ENCODE data around the gene NATD1.

The NATD1 gene

DNA sequence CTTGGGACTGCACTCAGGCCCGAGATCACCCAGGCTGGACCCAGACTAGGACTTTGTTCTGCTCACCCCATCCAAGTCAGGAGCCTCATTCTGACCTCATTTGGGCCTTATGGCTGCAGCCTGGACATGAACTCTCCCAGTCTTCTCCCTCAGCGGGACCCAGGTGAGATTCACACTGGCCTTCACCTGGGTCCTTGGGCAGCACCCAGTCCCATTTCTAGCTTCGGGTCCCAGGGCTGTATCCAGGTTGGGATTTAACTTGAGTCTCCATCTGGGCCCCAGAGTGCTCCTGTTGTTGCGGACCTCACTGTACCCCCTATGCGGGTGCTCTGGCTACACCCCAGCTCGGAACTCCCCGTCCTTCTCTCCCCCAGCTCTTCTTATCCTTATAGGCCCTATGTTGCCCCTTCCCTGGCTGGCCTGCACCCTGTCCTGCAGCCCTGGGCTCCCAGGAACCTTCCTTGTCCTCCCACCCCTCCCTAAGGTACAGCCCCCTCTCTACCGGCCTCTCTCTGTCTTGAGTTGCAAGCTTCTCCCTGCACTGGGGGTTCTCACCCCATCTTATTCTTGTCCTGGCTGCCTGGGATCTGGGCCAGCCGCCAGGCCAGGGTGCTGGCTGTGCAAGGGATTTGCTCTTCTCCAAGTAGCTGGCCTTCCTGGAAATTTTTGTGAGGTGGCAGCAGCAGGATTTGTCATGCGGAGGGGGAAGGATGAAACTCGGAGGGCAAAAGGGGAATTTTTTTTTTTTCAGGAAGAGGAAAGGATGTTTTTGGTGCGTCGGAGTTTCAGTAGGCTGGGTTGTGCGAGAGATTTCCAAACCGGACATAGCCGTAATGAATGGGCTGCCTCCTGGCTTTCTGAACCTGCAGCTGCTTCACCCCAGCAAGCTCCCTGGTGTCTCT, 32.2 kb upstream of the NATD1 start:
- in situ Hi-C loops (cut with MboI; ENCODE audit: low sequenced_read_pairs) = loop anchor here (10.0 kb wide), 1 partner anchor 169 kb away; no protein-coding TSS in a partner anchor
- H3K27me3 ChIP-seq (ENCODE audit: low read depth) = no peaks in the 10 kb centered on the region
- peak in 1 of 2 experiments; percentile 38 for DNase-seq (ENCODE audit: low spot score in 2 of 2)
- H3K4me1 ChIP-seq = peaks cover 10% of the 10 kb centered on the region
- H3K4me3 ChIP-seq = peak overlapping the region; percentile 79
- no peaks in the 10 kb centered on the region for H3K9me3 ChIP-seq
- H3K36me3 ChIP-seq (replicated peaks) = peaks cover 10% of the 10 kb centered on the region

DNA sequence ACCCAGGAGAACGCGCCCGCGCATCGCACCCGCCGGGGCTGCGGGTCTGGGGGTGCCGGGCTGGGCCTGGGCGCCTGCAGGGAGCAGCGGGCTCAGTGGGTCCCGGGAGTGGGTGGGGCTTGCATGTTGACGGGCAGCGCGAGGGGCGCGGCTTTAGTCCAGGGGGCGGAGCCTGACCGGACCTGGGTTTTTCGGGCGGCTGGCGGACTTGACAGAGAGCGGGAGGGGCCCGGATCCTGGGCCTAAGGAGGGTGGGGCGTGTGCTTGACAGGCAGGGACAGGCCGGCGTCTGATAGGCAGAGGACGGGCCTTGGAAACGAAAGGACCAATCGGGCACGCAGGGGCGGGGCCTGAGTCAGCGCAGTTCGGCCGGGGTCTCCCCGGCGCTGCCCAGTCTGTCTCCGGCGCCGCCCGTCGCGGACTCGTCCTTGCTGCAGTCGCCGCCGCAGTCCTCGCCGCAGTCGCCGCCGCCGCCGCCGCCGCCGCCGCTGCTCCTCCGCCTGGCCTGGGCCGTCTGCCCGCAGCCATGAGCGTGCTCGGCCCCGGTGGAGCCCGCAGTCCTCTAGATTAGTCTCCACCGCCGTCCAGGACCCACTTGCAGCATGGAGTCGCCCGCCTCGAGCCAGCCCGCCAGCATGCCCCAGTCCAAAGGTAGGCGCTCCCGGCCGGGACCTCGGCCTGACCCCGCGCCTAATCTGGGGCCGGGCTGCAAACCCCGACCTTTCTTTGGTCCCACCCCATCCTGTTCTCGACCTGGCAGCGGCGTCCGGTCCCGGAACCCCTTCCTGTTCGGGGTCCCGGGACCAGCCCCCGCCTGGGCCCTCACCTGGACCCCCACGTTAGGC, 31.3 kb upstream of the NATD1 start, which contains the start of gene MAP2K3:
TSS of gene MAP2K3 (plus strand) at position 393 of the 845 bp plus-strand sequence. CDS start at position 603, 210 bp downstream.
- H3K4me1 ChIP-seq = peaks cover 10% of the 10 kb centered on the region
- no peaks in the 10 kb centered on the region for H3K9me3 ChIP-seq
- H3K4me3 ChIP-seq = peak within 1 kb of the TSS; percentile 79
- DNase-seq (ENCODE audit: low spot score in 2 of 2) = peak; percentile 99
- no peaks in the 10 kb centered on the region for H3K27me3 ChIP-seq (ENCODE audit: low read depth)
- in situ Hi-C loops (cut with MboI; ENCODE audit: low sequenced_read_pairs) = loop anchor here (5.0 to 10.0 kb wide), 2 partner anchors 170 to 228 kb away; no protein-coding TSS in a partner anchor
- H3K36me3 ChIP-seq (replicated peaks) = peaks cover 10% of the 10 kb centered on the region

DNA sequence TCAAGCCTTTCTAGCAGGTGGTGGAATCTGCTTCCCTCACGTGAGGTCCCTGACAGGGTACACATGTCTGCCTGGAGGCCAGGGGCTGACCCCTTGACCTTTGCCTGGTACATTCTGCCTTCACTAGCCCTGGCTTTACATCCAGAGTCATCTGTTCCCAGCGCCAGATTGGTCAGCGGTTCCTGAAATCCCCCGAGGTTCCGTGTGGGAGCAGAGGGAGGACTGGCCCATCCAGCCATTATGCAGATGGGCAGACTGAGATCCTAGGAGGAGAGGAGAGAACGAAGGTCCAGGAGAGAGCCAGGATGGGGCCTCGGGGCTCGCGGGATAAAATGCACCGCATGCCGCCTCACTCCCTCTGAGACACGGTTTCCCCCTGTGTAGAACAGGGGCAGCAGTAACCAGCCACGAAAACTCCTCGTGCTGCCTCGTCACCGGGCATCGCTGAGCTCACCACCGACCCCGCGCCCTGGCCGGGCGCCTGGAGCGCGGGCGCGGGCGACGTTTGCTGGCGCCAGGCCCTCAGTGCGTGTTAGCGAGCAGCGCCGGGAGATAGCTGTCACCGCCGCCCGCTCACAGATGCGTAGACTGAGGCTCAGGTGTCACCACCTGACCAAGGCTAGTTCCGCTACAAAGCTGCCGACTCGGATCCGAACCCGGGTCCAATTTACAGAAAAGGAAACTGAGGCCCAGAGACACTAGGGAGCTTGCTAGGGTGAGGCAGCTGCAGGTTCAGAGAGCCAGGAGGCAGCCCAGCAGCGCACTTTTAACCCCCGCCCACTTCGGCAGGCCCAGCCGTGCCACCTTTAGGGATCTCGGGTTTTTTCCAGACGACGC, 30.5 kb upstream of the NATD1 start:
- in situ Hi-C loops (cut with MboI; ENCODE audit: low sequenced_read_pairs) = loop anchor here (5.0 to 10.0 kb wide), 2 partner anchors 171 to 229 kb away; no protein-coding TSS in a partner anchor
- DNase-seq (ENCODE audit: low spot score in 2 of 2) = no peak
- Histone ChIP-seq H3K27me3 (ENCODE audit: low read depth) (no peaks in the 10 kb centered on the region), H3K9me3 (no peaks in the 10 kb centered on the region), H3K4me1 (peaks cover 10% of the 10 kb centered on the region), H3K4me3 (peak overlapping the region; percentile 32), H3K36me3 (replicated peaks) (peaks cover 10% of the 10 kb centered on the region)

DNA sequence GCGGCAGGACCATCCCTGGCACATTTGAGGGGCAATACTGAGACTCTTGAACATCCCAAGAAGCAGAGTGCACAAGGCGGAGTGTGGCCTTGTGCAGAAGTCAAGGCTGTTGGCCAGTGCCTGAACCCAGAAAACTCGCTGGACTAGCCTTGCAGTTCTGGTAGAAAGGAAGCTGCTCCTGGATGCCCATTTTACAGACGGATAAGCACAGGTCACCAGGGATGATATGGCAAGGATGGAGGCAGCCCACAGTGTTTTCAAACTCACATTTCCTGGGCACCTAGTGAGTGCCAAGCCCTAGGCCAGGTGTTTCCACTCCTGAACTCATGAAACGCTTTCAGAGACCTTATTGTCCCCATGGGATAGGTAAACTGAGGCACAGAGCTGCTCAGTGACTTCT, 29.6 kb upstream of the NATD1 start:
- no peak for DNase-seq (ENCODE audit: low spot score in 2 of 2)
- H3K9me3 ChIP-seq = no peaks in the 10 kb centered on the region
- no peak overlapping the region for H3K4me3 ChIP-seq
- peaks cover 10% of the 10 kb centered on the region for H3K36me3 ChIP-seq (replicated peaks)
- H3K27me3 ChIP-seq (ENCODE audit: low read depth) = no peaks in the 10 kb centered on the region
- in situ Hi-C loops (cut with MboI; ENCODE audit: low sequenced_read_pairs) = loop anchor here (5.0 to 10.0 kb wide), 2 partner anchors 172 to 229 kb away; no protein-coding TSS in a partner anchor
- peaks cover 10% of the 10 kb centered on the region for H3K4me1 ChIP-seq

DNA sequence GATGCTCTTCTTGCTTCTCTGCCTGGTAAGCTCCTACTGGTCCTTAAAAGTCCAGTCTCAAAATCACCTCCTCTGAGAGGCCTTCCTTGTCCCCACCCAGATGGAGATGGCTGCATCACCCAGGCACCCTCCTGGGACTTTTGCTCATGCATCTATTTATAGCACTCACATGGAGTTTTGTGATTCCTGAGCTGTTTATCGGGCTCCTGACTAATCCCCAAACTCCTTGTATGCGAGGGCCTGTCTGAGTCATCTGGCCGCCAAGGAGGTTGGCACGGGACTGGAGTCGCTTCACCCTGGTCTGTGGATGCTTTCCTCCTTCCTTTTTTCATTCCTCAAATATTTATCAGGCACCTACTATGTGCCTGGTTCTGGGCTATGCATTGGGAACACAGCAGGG, 29.0 kb upstream of the NATD1 start:
- peaks cover 7% of the 10 kb centered on the region for H3K36me3 ChIP-seq (replicated peaks)
- no peaks in the 10 kb centered on the region for H3K9me3 ChIP-seq
- in situ Hi-C loops (cut with MboI; ENCODE audit: low sequenced_read_pairs) = loop anchor here (5.0 to 10.0 kb wide), 2 partner anchors 173 to 230 kb away; no protein-coding TSS in a partner anchor
- peaks cover 10% of the 10 kb centered on the region for H3K4me1 ChIP-seq
- no peaks in the 10 kb centered on the region for H3K27me3 ChIP-seq (ENCODE audit: low read depth)
- DNase-seq (ENCODE audit: low spot score in 2 of 2) = no peak
- no peak overlapping the region for H3K4me3 ChIP-seq

DNA sequence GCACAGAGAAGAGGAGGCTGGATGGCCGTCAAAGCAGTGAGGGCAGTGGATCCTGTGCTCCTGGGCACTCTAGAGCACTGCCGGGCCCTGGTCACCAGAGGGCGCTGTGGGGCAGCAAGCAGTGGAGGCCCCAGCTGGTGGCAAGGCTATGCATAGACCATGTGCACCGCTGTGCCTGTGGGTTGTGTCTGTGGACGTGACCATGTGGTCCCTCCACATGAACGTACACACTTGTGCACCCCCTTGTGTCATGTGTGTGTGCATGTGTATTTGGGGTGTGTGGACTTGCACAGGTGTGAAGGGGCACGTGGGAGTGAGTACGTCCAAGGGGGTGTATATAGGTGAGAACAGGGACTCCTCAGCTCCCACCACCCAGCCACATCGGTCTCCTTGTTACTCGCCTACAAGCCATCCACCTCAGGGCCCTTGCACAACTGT, 26.9 kb upstream of the NATD1 start:
- Histone ChIP-seq H3K9me3 (no peaks in the 10 kb centered on the region), H3K4me1 (peaks cover 12% of the 10 kb centered on the region), H3K4me3 (no peak overlapping the region), H3K27me3 (ENCODE audit: low read depth) (no peaks in the 10 kb centered on the region), H3K36me3 (replicated peaks) (no peaks in the 10 kb centered on the region; the same call in 1 of the 2 replicates)
- in situ Hi-C loops (cut with MboI; ENCODE audit: low sequenced_read_pairs) = loop anchor here (5.0 to 10.0 kb wide), 2 partner anchors 175 to 232 kb away; no protein-coding TSS in a partner anchor
- peak; percentile 72 to 92 for DNase-seq (ENCODE audit: low spot score in 2 of 2)

DNA sequence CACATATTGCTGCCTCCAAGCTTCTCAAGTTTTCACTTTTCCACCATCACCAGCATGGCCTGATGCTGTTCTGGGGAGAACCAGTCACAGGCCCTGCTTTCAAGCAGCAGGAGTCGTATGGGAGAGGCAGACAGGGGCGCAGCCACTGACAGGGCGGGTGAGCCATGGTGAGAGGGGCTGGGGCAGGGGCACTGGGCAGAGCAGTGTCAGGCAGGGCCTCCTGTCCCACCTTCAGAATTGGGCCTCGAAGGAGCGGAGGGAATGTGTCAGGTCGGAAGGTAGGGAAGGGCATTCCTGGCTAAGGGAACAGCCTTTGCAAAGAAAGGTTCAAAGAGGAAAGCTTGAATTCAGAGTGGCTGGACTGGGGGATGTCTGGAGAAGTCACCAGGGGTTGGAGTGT, 26.4 kb upstream of the NATD1 start:
- H3K9me3 ChIP-seq = no peaks in the 10 kb centered on the region
- DNase-seq (ENCODE audit: low spot score in 2 of 2) = no peak
- no peaks in the 10 kb centered on the region for H3K36me3 ChIP-seq (replicated peaks)
- peaks cover 14% of the 10 kb centered on the region for H3K4me1 ChIP-seq
- H3K4me3 ChIP-seq = no peak overlapping the region
- H3K27me3 ChIP-seq (ENCODE audit: low read depth) = no peaks in the 10 kb centered on the region
- in situ Hi-C loops (cut with MboI; ENCODE audit: low sequenced_read_pairs) = no loop called here

DNA sequence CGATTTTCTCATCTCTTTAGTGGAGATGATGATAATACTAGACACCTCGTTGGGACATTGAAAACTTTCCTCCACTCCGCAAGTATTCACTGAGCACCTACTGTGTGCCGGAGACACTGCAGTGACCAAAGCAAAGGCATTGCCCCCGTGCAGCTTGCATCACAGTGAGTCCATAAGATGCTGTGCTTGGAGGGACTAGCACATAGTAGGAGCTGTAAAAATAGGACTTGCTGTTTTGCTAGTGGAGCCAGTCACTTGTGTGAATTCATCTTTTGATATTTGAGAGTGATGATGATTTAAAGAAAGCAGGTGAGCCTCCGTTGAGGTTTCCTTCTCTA, 26.0 kb upstream of the NATD1 start:
- in situ Hi-C loops (cut with MboI; ENCODE audit: low sequenced_read_pairs) = no loop called here
- peaks cover 13% of the 10 kb centered on the region for H3K4me1 ChIP-seq
- H3K27me3 ChIP-seq (ENCODE audit: low read depth) = no peaks in the 10 kb centered on the region

DNA sequence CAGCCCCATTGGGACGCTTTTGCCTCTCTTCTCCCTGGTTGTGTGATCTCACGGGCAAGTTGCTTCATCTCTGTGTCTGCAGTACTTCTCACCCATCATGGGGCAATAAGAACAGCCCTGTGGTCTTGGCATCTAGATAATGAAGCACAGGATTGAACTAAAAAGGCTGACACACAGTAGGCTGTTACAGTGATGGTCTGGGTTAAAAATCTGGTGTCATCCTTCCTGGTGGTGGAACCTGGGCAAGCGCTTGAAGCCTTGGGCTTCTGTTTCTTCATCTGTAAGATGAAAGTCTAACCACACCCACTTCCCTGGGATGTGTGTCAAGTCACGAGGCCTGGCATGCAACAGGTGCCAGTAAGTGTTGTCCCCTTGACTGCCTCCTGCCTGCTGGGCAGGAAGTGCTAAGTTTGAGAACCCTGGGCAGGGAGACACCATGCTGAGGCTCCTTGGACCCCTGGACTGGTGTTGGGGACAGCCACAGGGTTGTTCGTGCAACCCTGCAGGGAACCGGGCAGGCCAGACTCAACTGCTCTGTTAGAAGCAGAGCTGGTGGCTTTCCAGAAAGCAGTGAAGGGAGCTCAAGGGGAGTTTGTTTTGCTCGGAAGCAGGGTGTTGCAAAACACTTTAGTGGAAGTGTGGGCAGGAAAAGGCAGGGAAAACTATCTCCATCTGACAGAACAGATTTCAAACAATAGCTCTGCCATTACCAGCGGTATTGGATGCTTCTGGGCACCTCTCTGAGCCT, 25.4 kb upstream of the NATD1 start:
- no peak for DNase-seq (ENCODE audit: low spot score in 2 of 2)
- peaks cover 9% of the 10 kb centered on the region for H3K4me1 ChIP-seq
- H3K36me3 ChIP-seq (replicated peaks) = no peaks in the 10 kb centered on the region
- in situ Hi-C loops (cut with MboI; ENCODE audit: low sequenced_read_pairs) = no loop called here
- no peaks in the 10 kb centered on the region for H3K27me3 ChIP-seq (ENCODE audit: low read depth)
- H3K9me3 ChIP-seq = no peaks in the 10 kb centered on the region
- H3K4me3 ChIP-seq = no peak overlapping the region

More for the DNA sequence above, 26.0 kb upstream of the NATD1 start:
- Histone ChIP-seq H3K9me3 (no peaks in the 10 kb centered on the region), H3K36me3 (replicated peaks) (no peaks in the 10 kb centered on the region), H3K4me3 (no peak overlapping the region)
- DNase-seq (ENCODE audit: low spot score in 2 of 2) = no peak

DNA sequence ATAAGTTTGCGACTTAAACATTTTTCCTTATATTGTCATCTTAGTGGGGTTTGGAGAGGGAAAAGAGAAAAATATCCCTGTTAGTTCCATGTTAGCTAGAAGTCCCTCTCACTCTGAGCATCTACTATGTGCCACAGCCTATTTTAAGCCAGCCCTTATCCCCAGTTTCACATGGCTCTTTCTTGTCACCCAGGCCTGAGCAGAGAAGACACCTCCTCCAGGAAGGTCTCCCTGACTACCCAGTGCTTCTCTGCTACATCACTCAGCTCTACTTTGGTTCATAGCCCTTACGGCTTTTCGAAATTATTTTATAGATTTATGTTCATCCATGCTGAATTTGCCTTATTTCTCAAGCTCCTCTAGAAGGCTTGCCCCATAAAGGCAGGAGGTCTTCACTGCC, 24.1 kb upstream of the NATD1 start:
- no peaks in the 10 kb centered on the region for H3K36me3 ChIP-seq (replicated peaks)
- no peaks in the 10 kb centered on the region for H3K9me3 ChIP-seq
- in situ Hi-C loops (cut with MboI; ENCODE audit: low sequenced_read_pairs) = no loop called here
- DNase-seq (ENCODE audit: low spot score in 2 of 2) = no peak
- peaks cover 9% of the 10 kb centered on the region for H3K4me1 ChIP-seq
- no peak overlapping the region for H3K4me3 ChIP-seq
- no peaks in the 10 kb centered on the region for H3K27me3 ChIP-seq (ENCODE audit: low read depth)

DNA sequence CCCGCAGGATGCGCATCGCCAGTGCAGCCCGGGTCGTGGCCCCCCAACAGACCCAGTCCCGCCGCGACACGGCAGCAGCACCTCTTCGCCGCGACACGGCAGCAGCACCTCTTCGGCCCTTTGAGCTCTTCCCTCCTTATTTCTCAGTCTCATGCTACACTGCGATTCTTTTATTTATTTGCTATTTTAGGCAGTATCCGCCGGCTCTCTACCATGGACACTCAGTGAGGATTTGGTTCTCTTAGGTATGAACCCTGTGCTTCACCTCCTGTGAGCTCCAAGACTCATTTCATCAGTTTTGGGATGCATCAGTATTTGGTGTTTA, 23.0 kb upstream of the NATD1 start:
- no peaks in the 10 kb centered on the region for H3K36me3 ChIP-seq (replicated peaks)
- DNase-seq (ENCODE audit: low spot score in 2 of 2) = no peak
- H3K4me3 ChIP-seq = no peak overlapping the region
- H3K4me1 ChIP-seq = peaks cover 9% of the 10 kb centered on the region
- no peaks in the 10 kb centered on the region for H3K27me3 ChIP-seq (ENCODE audit: low read depth)
- H3K9me3 ChIP-seq = no peaks in the 10 kb centered on the region
- in situ Hi-C loops (cut with MboI; ENCODE audit: low sequenced_read_pairs) = no loop called here

DNA sequence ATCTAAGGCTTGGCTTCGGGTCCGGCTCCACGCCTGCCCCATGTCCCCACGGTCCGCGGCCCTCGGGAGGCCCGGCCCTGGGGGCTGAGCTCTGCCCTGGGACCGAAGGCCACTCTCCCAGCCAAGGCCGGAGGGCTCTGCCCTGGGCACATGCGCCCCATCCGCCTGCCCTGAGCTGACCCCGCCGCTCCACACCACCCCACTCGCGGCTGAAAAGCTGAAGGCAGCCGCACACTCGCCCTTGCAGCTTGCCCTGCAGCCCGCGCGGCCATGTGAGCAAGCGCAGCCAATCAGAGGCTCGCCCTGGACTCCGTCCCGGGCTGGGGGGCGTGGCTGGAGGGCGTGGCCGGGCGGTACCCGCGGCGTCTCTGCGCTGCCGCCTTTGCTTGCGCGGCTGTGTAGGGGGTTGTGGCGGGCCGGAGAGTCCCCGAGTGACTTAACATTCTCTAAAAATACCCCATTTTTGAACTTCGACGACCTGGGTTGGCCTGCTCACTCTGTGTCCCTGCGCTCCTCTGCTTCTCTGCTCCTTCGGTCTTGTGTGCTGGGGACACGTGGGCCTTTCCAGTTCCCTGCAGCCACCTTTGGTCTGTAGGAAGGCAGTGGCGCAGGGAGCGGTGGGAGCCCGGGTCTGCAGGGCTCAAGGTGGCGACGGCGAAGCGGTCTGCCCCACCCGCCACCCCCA, 22.5 kb upstream of the NATD1 start:
- Histone ChIP-seq H3K4me3 (peak overlapping the region; percentile 46), H3K4me1 (peaks cover 9% of the 10 kb centered on the region), H3K36me3 (replicated peaks) (no peaks in the 10 kb centered on the region), H3K9me3 (no peaks in the 10 kb centered on the region), H3K27me3 (ENCODE audit: low read depth) (no peaks in the 10 kb centered on the region)
- in situ Hi-C loops (cut with MboI; ENCODE audit: low sequenced_read_pairs) = no loop called here
- peak; percentile 83 to 98 for DNase-seq (ENCODE audit: low spot score in 2 of 2)
